Measurements from ENCODE around the gene EXOC2.

Gene EXOC2

GRCh38 chr6:513961-514360, 179.0 kb downstream of the EXOC2 start:
- DNase-seq: no peak

GRCh38 chr6:513058-513457, 179.9 kb downstream of the EXOC2 start:
- no peak for DNase-seq

GRCh38 chr6:511488-512137, 181.3 kb downstream of the EXOC2 start:
- DNase-seq: no peak

- no peak for DNase-seq
These were observed 183.3 kb downstream of the EXOC2 start for GRCh38 chr6:509676-510075.

GRCh38 chr6:508614-509013, 184.3 kb downstream of the EXOC2 start:
- DNase-seq: no peak

GRCh38 chr6:508006-508405, 184.9 kb downstream of the EXOC2 start:
- no peak for DNase-seq

GRCh38 chr6:506920-507622, 185.9 kb downstream of the EXOC2 start:
- no peak for DNase-seq

- DNase-seq: no peak
These were observed 186.4 kb downstream of the EXOC2 start for GRCh38 chr6:506508-506907.

GRCh38 chr6:505374-505773, 187.6 kb downstream of the EXOC2 start:
- no peak for DNase-seq

- no peak for DNase-seq
These were observed 188.4 kb downstream of the EXOC2 start for GRCh38 chr6:504446-504980.

- DNase-seq: no peak
These were observed 189.2 kb downstream of the EXOC2 start for GRCh38 chr6:503610-504362.

- no peak for DNase-seq
These were observed 190.2 kb downstream of the EXOC2 start for GRCh38 chr6:502761-503160.

GRCh38 chr6:501891-502601, 190.9 kb downstream of the EXOC2 start:
- DNase-seq: no peak

- DNase-seq: no peak
These were observed 193.3 kb downstream of the EXOC2 start for GRCh38 chr6:499617-500016.

GRCh38 chr6:498795-499231, 194.1 kb downstream of the EXOC2 start:
- DNase-seq: no peak

GRCh38 chr6:497258-497657, 195.7 kb downstream of the EXOC2 start:
- no peak for DNase-seq

GRCh38 chr6:496649-497048, 196.3 kb downstream of the EXOC2 start:
- DNase-seq: no peak

GRCh38 chr6:494394-494793, 198.5 kb downstream of the EXOC2 start:
- DNase-seq: no peak

GRCh38 chr6:493840-494239, 199.1 kb downstream of the EXOC2 start:
- no peak for DNase-seq

- no peak for DNase-seq
These were observed 200.0 kb downstream of the EXOC2 start for GRCh38 chr6:492816-493414.

- no peak for DNase-seq
These were observed 200.8 kb downstream of the EXOC2 start for GRCh38 chr6:492178-492577.

GRCh38 chr6:491233-491632, 201.7 kb downstream of the EXOC2 start:
- no peak for DNase-seq
